Colonic mucosa (tissue), 4 donors: ENCODE measurements around the gene TGM2. TPM values are rescaled to one million over a fixed set of nuclear protein-coding genes. Genes with fewer than 3 reads are reported as not detected.
A peak's percentile ranks its signal among the peaks of the same experiment; 100 is the strongest.

Experiments used
- DNase-seq: peaks from one replicate; pipeline ENCODE4 v3.0.0-alpha.2; 2020
- H3K27ac ChIP-seq: fragments of 200-600 bp; one replicate; pipeline ENCODE4 v1.8.0; 2021
- H3K27me3 ChIP-seq: fragments of 200-600 bp; one replicate; pipeline ENCODE4 v1.8.0; 2021
- H3K36me3 ChIP-seq: fragments of 200-600 bp; one replicate; pipeline ENCODE4 v1.8.0; 2021
- H3K4me1 ChIP-seq: fragments of 200-600 bp; one replicate; pipeline ENCODE4 v1.8.0; 2021; ENCODE audit warnings: mild to moderate bottlenecking
- H3K4me3 ChIP-seq: fragments of 200-600 bp; one replicate; pipeline ENCODE4 v1.8.0; 2021
- H3K9ac ChIP-seq, 2 donors: one replicate each; pipeline ENCODE4 v1.7.0; 2013; ENCODE audit warnings: control low read depth in 2 of 2, low read depth in 2 of 2, low read length in 2 of 2
- H3K9me3 ChIP-seq: fragments of 200-600 bp; one replicate; pipeline ENCODE4 v1.8.0; 2021
- CTCF ChIP-seq: fragments of 200-600 bp; IDR thresholded peaks from one replicate; pipeline ENCODE4 v1.8.0; 2022; ENCODE audit warnings: antibody characterized with exemption, mild to moderate bottlenecking
- intact Hi-C: fragments of 100-400 bp; cut with DNase I; formaldehyde crosslinking; loops from one replicate; pipeline ENCODE4 v1.14.1; 2022
- total RNA-seq, 2 donors: library from RNA; stranded (reverse); fragmentation: NEBNext Ultra II Directional in 1 of 2; extraction: Animal tissue kit (Norgen Biotek cat#: 25700) in 1 of 2; gene quantifications; one replicate each; pipeline ENCODE4 v1.2.1, GENCODE V29; 2021
- donor health status: healthy.
- donor health status: DM: no; HTN: no; CAD: no.
- donor health status: DM: no; HTN: no; CAD: no.

Gene TGM2
- total RNA-seq, 2 donors from 2014 or later: 14.5 to 32.8 TPM

GRCh38 chr20:38143646-38144554, 21.2 kb downstream of the TGM2 start:
- Histone ChIP-seq H3K36me3 (no peaks in the 10 kb centered on the region), H3K4me1 (peaks cover 14% of the 10 kb centered on the region), H3K27ac (peak overlapping the region; percentile 79), H3K27me3 (no peaks in the 10 kb centered on the region), H3K9ac (peak overlapping the region; percentile 57 to 71), H3K9me3 (no peaks in the 10 kb centered on the region), H3K4me3 (no peak overlapping the region)
- TF ChIP-seq CTCF: no peak
- DNase-seq: peak; percentile 88
- intact Hi-C loops: no loop called here

GRCh38 chr20:38143238-38143645, 21.8 kb downstream of the TGM2 start:
- Histone ChIP-seq H3K27ac (peak overlapping the region; percentile 79), H3K4me1 (peaks cover 14% of the 10 kb centered on the region), H3K27me3 (no peaks in the 10 kb centered on the region), H3K9me3 (no peaks in the 10 kb centered on the region), H3K9ac (peak overlapping the region in 1 of 2 donors; percentile 22), H3K36me3 (no peaks in the 10 kb centered on the region), H3K4me3 (no peak overlapping the region)
- intact Hi-C loops: no loop called here
- no peak for TF ChIP-seq CTCF
- peak; percentile 83 for DNase-seq

GRCh38 chr20:38141889-38142494, 23.1 kb downstream of the TGM2 start:
- Histone ChIP-seq H3K4me3 (no peak overlapping the region), H3K27ac (no peak overlapping the region), H3K36me3 (no peaks in the 10 kb centered on the region), H3K27me3 (no peaks in the 10 kb centered on the region), H3K9ac (no peak overlapping the region), H3K9me3 (no peaks in the 10 kb centered on the region), H3K4me1 (peaks cover 14% of the 10 kb centered on the region)
- TF ChIP-seq CTCF: no peak
- no peak for DNase-seq
- intact Hi-C loops: no loop called here

- Histone ChIP-seq H3K9me3 (no peaks in the 10 kb centered on the region), H3K27me3 (no peaks in the 10 kb centered on the region), H3K9ac (no peak overlapping the region), H3K4me1 (peaks cover 14% of the 10 kb centered on the region), H3K27ac (no peak overlapping the region), H3K36me3 (no peaks in the 10 kb centered on the region), H3K4me3 (no peak overlapping the region)
- DNase-seq: no peak
- no peak for TF ChIP-seq CTCF
- intact Hi-C loops: no loop called here
Observed at GRCh38 chr20:38141204-38141888, 23.7 kb downstream of the TGM2 start.

- intact Hi-C loops: no loop called here
- no peak overlapping the region for H3K27ac ChIP-seq
- DNase-seq: peak; percentile 55
- TF ChIP-seq CTCF: no peak
- H3K27me3 ChIP-seq: no peaks in the 10 kb centered on the region
- H3K36me3 ChIP-seq: no peaks in the 10 kb centered on the region
- no peak overlapping the region for H3K9ac ChIP-seq
- no peak overlapping the region for H3K4me3 ChIP-seq
- peaks cover 14% of the 10 kb centered on the region for H3K4me1 ChIP-seq
- no peaks in the 10 kb centered on the region for H3K9me3 ChIP-seq
Observed at GRCh38 chr20:38139977-38140753, 24.9 kb downstream of the TGM2 start.
